IPS-18c (cell line): ENCODE results near the gene CDAN1.

Experiments used
- H3K4me3 ChIP-seq: 2 replicates; pipeline ENCODE4 v1.7.0; 2013; ENCODE audit warnings: low read depth, mild to moderate bottlenecking, low read length, moderate library complexity; ENCODE audit not compliant: insufficient read depth
- H3K9me3 ChIP-seq: one replicate; pipeline ENCODE4 v1.6.1; 2013; ENCODE audit warnings: mild to moderate bottlenecking, low read length, moderate library complexity; ENCODE audit not compliant: control insufficient read depth, insufficient read depth

CDAN1 gene

GRCh38 chr15:42737529-42738328 is 801 bp upstream of the CDAN1 start:
- peak overlapping the region; percentile 91 for H3K4me3 ChIP-seq
- no peaks in the 10 kb centered on the region for H3K9me3 ChIP-seq

- H3K9me3 ChIP-seq, result no peaks in the 10 kb centered on the region
- H3K4me3 ChIP-seq, result peak overlapping the region; percentile 91
Observed at GRCh38 chr15:42736178-42736792, 643 bp downstream of the CDAN1 start.

- Histone ChIP-seq H3K9me3 (no peaks in the 10 kb centered on the region), H3K4me3 (peak overlapping the region; percentile 91)
Observed at GRCh38 chr15:42735382-42736165, 1.4 kb downstream of the CDAN1 start.

GRCh38 chr15:42734076-42734672 is 2.8 kb downstream of the CDAN1 start:
- Histone ChIP-seq H3K9me3 (no peaks in the 10 kb centered on the region), H3K4me3 (no peak overlapping the region)

GRCh38 chr15:42733027-42733426 is 3.9 kb downstream of the CDAN1 start:
- H3K9me3 ChIP-seq, result no peaks in the 10 kb centered on the region
- no peak overlapping the region for H3K4me3 ChIP-seq

GRCh38 chr15:42732095-42732827 is 4.7 kb downstream of the CDAN1 start:
- Histone ChIP-seq H3K9me3 (no peaks in the 10 kb centered on the region), H3K4me3 (no peak overlapping the region)

GRCh38 chr15:42731461-42731860 is 5.5 kb downstream of the CDAN1 start:
- Histone ChIP-seq H3K4me3 (no peak overlapping the region), H3K9me3 (no peaks in the 10 kb centered on the region)

GRCh38 chr15:42730536-42730935 is 6.4 kb downstream of the CDAN1 start:
- Histone ChIP-seq H3K4me3 (no peak overlapping the region), H3K9me3 (no peaks in the 10 kb centered on the region)

GRCh38 chr15:42730135-42730534 is 6.8 kb downstream of the CDAN1 start:
- Histone ChIP-seq H3K9me3 (no peaks in the 10 kb centered on the region), H3K4me3 (no peak overlapping the region)

- H3K9me3 ChIP-seq, result no peaks in the 10 kb centered on the region
- no peak overlapping the region for H3K4me3 ChIP-seq
Observed at GRCh38 chr15:42729409-42729808, 7.5 kb downstream of the CDAN1 start.

GRCh38 chr15:42728972-42729371 is 8.0 kb downstream of the CDAN1 start:
- Histone ChIP-seq H3K9me3 (no peaks in the 10 kb centered on the region), H3K4me3 (no peak overlapping the region)

GRCh38 chr15:42728560-42728959 is 8.4 kb downstream of the CDAN1 start:
- Histone ChIP-seq H3K9me3 (no peaks in the 10 kb centered on the region), H3K4me3 (no peak overlapping the region)

GRCh38 chr15:42727750-42728381 is 9.1 kb downstream of the CDAN1 start:
- Histone ChIP-seq H3K4me3 (no peak overlapping the region), H3K9me3 (no peaks in the 10 kb centered on the region)

- H3K4me3 ChIP-seq, result no peak overlapping the region
- no peaks in the 10 kb centered on the region for H3K9me3 ChIP-seq
Observed at GRCh38 chr15:42726114-42726513, 10.8 kb downstream of the CDAN1 start.

GRCh38 chr15:42725331-42725903 is 11.5 kb downstream of the CDAN1 start:
- Histone ChIP-seq H3K9me3 (no peaks in the 10 kb centered on the region), H3K4me3 (no peak overlapping the region)

GRCh38 chr15:42724276-42724675 is 12.7 kb downstream of the CDAN1 start:
- Histone ChIP-seq H3K4me3 (no peak overlapping the region), H3K9me3 (no peaks in the 10 kb centered on the region)
